Gastrocnemius medialis (tissue), 4 donors: ENCODE results near the gene DYNC2H1.

ENCODE experiments used
- CTCF ChIP-seq, 5 experiments: fragments of 450-650 bp in 3 of 5; fragments of 200-600 bp in 2 of 5; sonication (generic) in 2 of 5; IDR thresholded peaks in 4 of 5; conservative IDR thresholded peaks in 1 of 5; 1 replicate in 4 of 5; 2 replicates in 1 of 5; pipeline ENCODE4 v1.5.1; 2016 to 2019; ENCODE audit warnings: antibody characterized with exemption in 5 of 5, mild to moderate bottlenecking in 3 of 5, moderate library complexity in 3 of 5
- POLR2A ChIP-seq, 2 donors: fragments of 450-650 bp; IDR thresholded peaks; one replicate each; pipeline ENCODE4 v1.6.1; 2017; ENCODE audit warnings: antibody characterized with exemption in 2 of 2, mild to moderate bottlenecking in 2 of 2, moderate library complexity in 2 of 2

GRCh38 chr11:103367650-103368049, 258.4 kb downstream of the DYNC2H1 start:
- TF ChIP-seq CTCF (IDR thresholded peaks at IDR 0.05 in 4 of 5, conservative IDR thresholded peaks at IDR 0.05 in 1 of 5) (no peak), POLR2A (IDR thresholded peaks at IDR 0.05) (no peak)
